ENCODE measurements around the gene SSR2.

- TF ChIP-seq, protein P1, sequence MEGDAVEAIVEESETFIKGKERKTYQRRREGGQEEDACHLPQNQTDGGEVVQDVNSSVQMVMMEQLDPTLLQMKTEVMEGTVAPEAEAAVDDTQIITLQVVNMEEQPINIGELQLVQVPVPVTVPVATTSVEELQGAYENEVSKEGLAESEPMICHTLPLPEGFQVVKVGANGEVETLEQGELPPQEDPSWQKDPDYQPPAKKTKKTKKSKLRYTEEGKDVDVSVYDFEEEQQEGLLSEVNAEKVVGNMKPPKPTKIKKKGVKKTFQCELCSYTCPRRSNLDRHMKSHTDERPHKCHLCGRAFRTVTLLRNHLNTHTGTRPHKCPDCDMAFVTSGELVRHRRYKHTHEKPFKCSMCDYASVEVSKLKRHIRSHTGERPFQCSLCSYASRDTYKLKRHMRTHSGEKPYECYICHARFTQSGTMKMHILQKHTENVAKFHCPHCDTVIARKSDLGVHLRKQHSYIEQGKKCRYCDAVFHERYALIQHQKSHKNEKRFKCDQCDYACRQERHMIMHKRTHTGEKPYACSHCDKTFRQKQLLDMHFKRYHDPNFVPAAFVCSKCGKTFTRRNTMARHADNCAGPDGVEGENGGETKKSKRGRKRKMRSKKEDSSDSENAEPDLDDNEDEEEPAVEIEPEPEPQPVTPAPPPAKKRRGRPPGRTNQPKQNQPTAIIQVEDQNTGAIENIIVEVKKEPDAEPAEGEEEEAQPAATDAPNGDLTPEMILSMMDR (conservative IDR thresholded peaks at IDR 0.05 in 1 of 2, IDR thresholded peaks at IDR 0.05 in 1 of 2; ENCODE audit: extremely low read depth in 1 of 2, insufficient read depth in 1 of 2, low read depth in 1 of 2, low read length in 2 of 2) = no peak
- TF ChIP-seq EZH2 (IDR thresholded peaks at IDR 0.05; ENCODE audit: borderline replicate concordance, low read length) = no peak
Measured at GRCh38 chr1:156033011-156033410, 12.3 kb upstream of the SSR2 start.
